ACC112 (cell line): ENCODE data around the gene ZNF474.

Source experiments
- H2AFZ ChIP-seq: fragments of 200-600 bp; sonication (generic); one replicate; pipeline ENCODE4 v1.6.0; 2017; ENCODE audit warnings: antibody characterized with exemption, low read length; ENCODE audit not compliant: unreplicated experiment
- H3K27ac ChIP-seq: fragments of 200-600 bp; sonication (generic); 2 replicates; pipeline ENCODE4 v1.5.1; 2014; ENCODE audit warnings: low read depth, mild to moderate bottlenecking, antibody characterized with exemption, low read length, moderate library complexity
- H3K27me3 ChIP-seq: fragments of 200-600 bp; sonication (generic); 2 replicates; pipeline ENCODE4 v1.6.1; 2014; ENCODE audit warnings: mild to moderate bottlenecking, antibody characterized with exemption, low read length, moderate library complexity, mixed read lengths; ENCODE audit not compliant: insufficient read depth
- H3K36me3 ChIP-seq: fragments of 200-600 bp; sonication (generic); 2 replicates; pipeline ENCODE4 v1.6.1; 2016; ENCODE audit warnings: mild to moderate bottlenecking, antibody characterized with exemption, low read length, moderate library complexity, mixed read lengths; ENCODE audit not compliant: insufficient read depth
- H3K4me1 ChIP-seq: fragments of 200-600 bp; sonication (generic); one replicate; pipeline ENCODE4 v1.6.1; 2016; ENCODE audit warnings: low read length, mixed read lengths; ENCODE audit not compliant: insufficient read depth, unreplicated experiment, control insufficient read depth
- H3K4me3 ChIP-seq: fragments of 200-600 bp; sonication (generic); 2 replicates; pipeline ENCODE4 v1.5.1; 2014; ENCODE audit warnings: mild to moderate bottlenecking, low read depth, low read length
- H3K79me2 ChIP-seq: fragments of 200-600 bp; sonication (generic); one replicate; pipeline ENCODE4 v1.6.0; 2016; ENCODE audit warnings: low read length; ENCODE audit not compliant: control insufficient read depth, unreplicated experiment, insufficient read depth

ZNF474 gene

DNA sequence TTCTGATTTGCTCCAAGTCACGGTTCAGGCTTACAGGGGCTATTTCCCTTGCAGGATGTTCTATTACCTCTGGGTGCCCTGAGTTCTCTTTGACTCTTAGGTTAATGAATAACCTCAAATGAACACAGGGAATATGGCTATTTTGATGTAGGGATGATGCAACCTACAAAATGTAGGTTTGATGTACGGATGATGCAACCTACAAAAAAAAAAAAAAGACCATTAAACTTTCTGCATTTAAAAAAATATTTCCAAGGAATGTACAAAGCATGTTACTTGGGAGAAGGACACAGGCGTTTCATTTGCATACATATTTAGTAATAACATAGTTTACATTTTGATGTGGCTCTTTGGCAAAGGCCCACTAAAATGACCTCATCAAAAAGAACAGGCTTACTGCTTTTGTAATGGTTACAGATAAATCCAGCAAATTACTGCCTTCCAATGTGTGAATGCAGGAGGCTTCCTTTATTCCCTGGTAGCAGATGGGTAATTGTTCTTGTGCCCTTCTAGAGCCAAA is 36.3 kb downstream of the ZNF474 start:
- Histone ChIP-seq H3K36me3 (no peaks in the 10 kb centered on the region), H3K27ac (no peak overlapping the region), H3K4me3 (no peak overlapping the region), H3K79me2 (no peaks in the 10 kb centered on the region), H3K27me3 (no peaks in the 10 kb centered on the region), H2AFZ (no peak overlapping the region), H3K4me1 (peaks cover 43% of the 10 kb centered on the region)

DNA sequence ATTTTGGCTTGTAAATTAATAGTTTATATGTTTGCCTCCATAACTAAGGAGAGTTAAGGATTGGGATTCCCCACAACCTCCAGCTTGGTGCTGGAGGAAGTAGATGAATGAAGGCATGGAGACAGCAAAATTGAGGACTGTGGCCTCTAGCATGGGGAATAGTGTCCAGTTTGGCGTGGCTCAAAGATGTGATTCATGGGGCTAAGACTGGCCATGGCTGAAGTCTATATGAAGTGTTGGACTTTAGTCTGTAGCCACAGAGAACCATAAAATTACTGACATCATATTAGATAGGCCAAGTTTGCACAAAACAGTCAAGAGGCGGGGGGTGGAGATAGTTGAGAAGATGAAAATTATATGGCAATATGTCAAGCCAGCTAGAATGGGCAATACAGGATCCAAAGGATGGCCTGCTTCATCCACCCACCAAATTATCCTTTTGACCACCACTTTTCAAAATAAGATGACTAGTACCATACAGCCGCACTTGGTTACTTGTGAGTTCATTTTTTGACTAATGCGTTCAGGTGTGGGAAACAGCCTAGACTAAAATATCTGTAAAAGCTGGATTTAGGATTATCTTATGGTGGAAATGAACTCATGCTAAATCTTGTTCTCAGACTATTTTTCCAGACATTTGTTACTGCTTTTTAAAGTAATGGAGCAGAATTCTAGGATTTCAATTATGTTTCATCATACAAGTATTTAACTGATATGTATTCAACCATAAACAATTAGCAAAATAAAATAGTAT is 40.2 kb downstream of the ZNF474 start:
- H3K27ac ChIP-seq: no peak overlapping the region
- peaks cover 36% of the 10 kb centered on the region for H3K4me1 ChIP-seq
- H3K79me2 ChIP-seq: no peaks in the 10 kb centered on the region
- no peak overlapping the region for H3K4me3 ChIP-seq
- H3K36me3 ChIP-seq: no peaks in the 10 kb centered on the region
- H3K27me3 ChIP-seq: no peaks in the 10 kb centered on the region
- H2AFZ ChIP-seq: no peak overlapping the region

DNA sequence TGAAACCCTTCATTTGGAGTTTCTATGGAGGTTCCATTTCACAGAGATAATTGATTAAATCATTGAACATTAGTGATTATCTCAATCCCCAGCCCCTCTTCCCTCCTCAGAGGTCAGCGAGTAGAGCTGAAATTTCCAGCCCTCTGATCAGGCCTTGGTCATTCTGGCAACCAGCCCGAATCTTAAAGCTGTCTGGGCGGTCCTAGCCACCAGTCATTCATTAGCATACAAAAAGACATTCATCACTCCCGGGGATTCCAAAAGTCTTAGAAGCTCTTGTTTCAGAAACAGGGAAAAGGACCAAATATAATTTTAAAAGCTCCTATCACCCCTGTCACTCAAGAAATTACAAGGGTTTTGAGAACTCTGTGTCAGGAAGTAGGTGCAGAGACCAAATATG is 41.3 kb downstream of the ZNF474 start:
- no peaks in the 10 kb centered on the region for H3K27me3 ChIP-seq
- no peaks in the 10 kb centered on the region for H3K36me3 ChIP-seq
- H2AFZ ChIP-seq: no peak overlapping the region
- H3K79me2 ChIP-seq: no peaks in the 10 kb centered on the region
- H3K4me3 ChIP-seq: no peak overlapping the region
- H3K27ac ChIP-seq: no peak overlapping the region
- peaks cover 36% of the 10 kb centered on the region for H3K4me1 ChIP-seq

DNA sequence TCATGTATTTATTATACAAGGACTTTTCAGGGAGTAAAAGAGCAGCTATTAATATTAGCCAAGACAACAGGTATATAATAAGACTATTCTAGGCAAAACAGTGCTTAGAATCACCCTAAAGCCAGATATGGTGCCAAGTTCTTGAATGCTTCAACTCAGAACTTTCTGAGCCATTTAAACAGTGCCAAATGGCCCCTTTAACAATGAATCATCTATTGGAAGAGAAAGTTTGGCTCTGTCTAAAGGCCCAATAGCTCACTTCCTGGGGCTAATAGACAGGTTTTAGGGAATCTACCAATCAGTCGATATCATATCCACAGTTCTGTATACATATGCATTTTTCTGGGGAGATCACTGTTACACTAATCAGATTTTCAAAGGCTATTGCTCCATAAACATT is 42.9 kb downstream of the ZNF474 start:
- no peak overlapping the region for H3K4me3 ChIP-seq
- H2AFZ ChIP-seq: no peak overlapping the region
- no peak overlapping the region for H3K27ac ChIP-seq
- H3K36me3 ChIP-seq: no peaks in the 10 kb centered on the region
- H3K27me3 ChIP-seq: no peaks in the 10 kb centered on the region
- H3K79me2 ChIP-seq: no peaks in the 10 kb centered on the region
- peaks cover 37% of the 10 kb centered on the region for H3K4me1 ChIP-seq

DNA sequence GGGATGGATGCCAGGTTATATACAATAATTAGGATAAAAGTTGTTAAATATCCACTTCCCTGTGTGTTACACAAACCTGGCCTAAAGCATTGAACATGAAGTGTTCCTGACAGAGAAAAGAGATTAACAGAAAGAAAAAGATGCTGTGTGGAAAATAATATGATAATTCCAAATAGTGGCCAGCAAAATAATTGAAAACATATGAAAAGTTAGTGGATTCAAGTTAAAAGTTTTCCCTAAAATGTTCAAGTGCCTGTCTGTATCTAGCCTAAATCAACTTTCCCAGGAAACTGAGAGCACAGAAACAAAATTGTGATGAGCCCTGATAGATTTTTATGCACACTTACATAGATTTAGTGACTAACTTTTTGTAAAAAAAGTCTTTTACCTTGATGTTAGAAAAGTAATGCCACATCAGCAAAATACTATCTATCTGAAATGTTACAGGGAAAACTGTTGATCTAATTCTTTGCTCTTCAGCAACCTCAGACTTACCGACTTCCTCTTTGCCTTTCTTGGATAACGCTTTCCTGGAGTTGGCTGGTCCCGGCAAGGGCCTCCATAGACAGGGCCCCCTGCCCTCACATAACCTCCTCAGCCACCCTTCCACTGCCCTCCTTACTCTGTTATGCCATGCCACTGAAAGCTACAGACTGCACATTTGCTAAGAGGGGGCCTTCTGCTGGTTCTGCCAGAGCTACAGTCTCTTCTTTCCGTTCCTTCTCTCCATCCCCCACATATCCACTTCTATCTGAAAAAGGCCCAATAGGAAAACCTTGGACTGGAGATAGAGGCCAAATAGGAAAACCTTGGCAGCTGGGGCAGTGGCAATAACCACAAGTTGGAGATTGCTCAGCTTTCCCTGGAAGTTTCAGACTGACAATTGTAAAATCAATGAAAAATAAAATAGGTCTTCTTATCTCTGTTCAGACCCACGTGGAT is 44.4 kb downstream of the ZNF474 start:
- Histone ChIP-seq H3K4me1 (peaks cover 37% of the 10 kb centered on the region), H3K27me3 (no peaks in the 10 kb centered on the region), H3K36me3 (no peaks in the 10 kb centered on the region), H3K79me2 (no peaks in the 10 kb centered on the region), H3K27ac (no peak overlapping the region), H3K4me3 (no peak overlapping the region), H2AFZ (peak overlapping the region; percentile 78)

DNA sequence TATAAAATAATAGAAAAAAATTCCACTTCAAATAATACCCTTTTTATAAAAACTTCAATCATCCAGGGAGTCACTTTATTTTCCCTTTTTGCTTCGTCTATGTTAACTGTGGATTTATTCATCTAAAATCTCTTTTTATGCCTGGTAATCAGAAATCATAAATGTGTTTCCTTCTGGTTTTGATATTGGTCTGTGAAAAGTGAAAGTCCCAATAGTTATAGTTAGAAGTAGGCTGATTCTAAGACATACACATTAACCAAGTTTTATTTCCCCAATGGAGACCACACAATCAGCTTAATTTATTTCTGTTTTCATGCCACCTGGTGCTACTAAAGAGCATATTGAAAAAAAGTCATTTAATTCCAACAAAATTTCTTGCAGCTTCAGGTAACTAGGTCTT is 45.7 kb downstream of the ZNF474 start:
- Histone ChIP-seq H3K27ac (no peak overlapping the region), H3K36me3 (no peaks in the 10 kb centered on the region), H3K27me3 (no peaks in the 10 kb centered on the region), H2AFZ (peak overlapping the region; percentile 54), H3K4me1 (peaks cover 39% of the 10 kb centered on the region), H3K4me3 (no peak overlapping the region), H3K79me2 (no peaks in the 10 kb centered on the region)

DNA sequence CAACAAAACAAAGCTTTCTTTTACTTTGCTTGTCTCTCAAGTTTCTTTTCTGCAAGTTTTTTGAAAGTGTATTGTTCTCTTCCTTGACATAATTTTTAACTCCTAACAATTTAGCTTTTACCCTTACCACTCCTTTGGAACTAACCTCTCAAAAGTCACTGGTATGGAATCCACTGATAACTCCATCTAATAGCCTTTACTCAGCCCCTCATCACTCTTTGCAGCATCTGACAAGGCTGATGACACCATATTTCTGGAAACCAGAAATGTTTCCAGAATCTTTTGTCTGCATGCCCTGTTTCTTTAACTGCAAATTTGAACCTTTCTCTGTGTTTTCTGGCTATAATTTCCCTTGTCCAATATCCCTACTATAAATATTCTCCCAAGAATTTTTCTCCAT is 46.5 kb downstream of the ZNF474 start:
- Histone ChIP-seq H3K36me3 (no peaks in the 10 kb centered on the region), H3K79me2 (no peaks in the 10 kb centered on the region), H3K27ac (no peak overlapping the region), H3K27me3 (no peaks in the 10 kb centered on the region), H3K4me1 (peaks cover 40% of the 10 kb centered on the region), H3K4me3 (no peak overlapping the region), H2AFZ (peak overlapping the region; percentile 54)

DNA sequence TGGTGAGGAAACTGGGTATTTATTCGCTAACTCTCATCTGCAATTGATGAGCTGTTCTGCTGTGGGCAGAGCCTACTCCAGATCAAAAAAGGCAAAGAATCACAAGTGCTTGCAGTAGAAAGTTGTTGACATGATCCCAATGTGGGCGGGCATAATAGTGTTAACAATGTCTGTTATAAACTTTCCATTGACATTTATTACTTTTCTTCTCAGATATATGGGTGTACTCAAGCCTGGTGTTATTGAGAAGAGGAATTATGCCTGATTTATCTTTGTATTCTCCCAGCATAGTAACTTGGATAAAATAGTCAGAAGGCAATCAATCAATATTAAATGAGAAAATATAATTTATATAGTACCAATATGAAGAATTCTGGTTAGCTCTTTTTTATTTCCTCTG is 47.8 kb downstream of the ZNF474 start:
- Histone ChIP-seq H3K4me3 (no peak overlapping the region), H3K36me3 (no peaks in the 10 kb centered on the region), H3K27ac (no peak overlapping the region), H2AFZ (no peak overlapping the region), H3K27me3 (no peaks in the 10 kb centered on the region), H3K79me2 (no peaks in the 10 kb centered on the region), H3K4me1 (peaks cover 50% of the 10 kb centered on the region)

DNA sequence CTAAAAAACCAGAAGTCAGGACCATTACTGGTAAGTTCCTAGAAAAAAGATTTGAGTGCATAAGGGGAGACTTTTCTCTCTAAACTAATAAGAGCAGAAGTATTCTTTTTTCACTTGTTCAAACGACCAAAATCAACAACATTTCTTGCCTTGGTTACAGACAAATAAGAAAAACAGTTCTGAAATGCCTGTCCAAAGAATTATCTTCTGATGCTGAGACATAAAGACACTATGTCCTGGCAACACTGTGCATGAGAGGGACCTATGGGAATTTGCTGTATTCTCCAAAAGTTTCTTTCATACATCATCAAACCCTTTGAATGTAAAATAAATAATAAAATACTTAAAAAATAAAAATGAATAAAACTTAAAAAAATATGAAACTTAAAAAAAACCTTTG is 50.4 kb downstream of the ZNF474 start:
- no peak overlapping the region for H2AFZ ChIP-seq
- no peaks in the 10 kb centered on the region for H3K79me2 ChIP-seq
- peak overlapping the region; percentile 98 for H3K27ac ChIP-seq
- H3K27me3 ChIP-seq: no peaks in the 10 kb centered on the region
- peaks cover 55% of the 10 kb centered on the region for H3K4me1 ChIP-seq
- no peaks in the 10 kb centered on the region for H3K36me3 ChIP-seq
- no peak overlapping the region for H3K4me3 ChIP-seq

DNA sequence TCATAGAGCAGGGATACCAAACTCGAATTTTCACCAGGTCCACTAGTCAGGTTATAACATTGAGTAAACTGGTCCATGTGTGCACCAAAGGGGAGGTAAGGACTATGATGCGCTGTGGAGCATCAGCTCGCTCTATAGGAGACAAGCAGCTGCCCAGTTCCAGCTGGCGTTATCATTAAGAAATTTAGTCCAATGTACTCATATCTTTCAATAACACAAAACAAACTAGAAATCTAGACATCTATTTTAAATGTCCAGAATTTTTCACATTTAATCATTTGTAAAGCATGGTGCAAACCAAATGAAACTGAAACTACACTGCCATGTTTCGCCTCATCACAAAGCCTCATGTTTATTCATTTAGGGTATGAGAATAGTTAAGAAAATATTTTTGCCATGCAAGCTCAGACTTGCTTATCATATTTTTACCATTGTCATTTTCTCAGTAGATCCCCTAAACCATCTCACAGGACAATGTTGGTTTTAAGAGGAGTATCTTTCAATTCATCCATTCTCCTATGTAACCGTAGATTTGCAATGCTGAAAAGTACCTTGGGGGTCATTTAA is 50.9 kb downstream of the ZNF474 start:
- Histone ChIP-seq H3K27me3 (no peaks in the 10 kb centered on the region), H3K79me2 (no peaks in the 10 kb centered on the region), H3K4me3 (peak overlapping the region; percentile 74; the same call in 1 of the 2 replicates), H3K36me3 (no peaks in the 10 kb centered on the region), H3K27ac (peak overlapping the region; percentile 98), H2AFZ (peak overlapping the region; percentile 18), H3K4me1 (peaks cover 51% of the 10 kb centered on the region)
